Measurements from ENCODE around the gene PSMA3. TPM values are rescaled to one million over a fixed set of nuclear protein-coding genes. Genes with fewer than 3 reads are reported as not detected.

The PSMA3 gene
- total RNA-seq, 1 experiment from 2014 or later, result 201 TPM

DNA sequence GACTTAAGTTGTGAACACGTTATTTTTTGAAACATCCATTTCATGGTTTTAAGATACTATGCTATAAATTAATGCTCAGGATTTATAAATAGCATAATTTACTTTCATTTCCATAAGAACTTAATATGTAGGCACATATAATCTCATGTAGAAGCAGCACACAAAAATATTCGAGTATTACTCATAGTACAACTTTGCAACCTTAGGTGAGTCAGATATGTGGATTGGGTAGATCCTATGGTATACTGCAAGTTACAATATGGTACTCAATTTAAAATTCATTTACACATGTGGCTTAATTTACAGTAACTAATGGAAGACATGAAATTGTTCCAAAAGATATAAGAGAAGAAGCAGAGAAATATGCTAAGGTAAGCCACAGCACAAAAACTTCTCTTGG lies 26.0 kb downstream of the PSMA3 start:
- no peak for DNase-seq (ENCODE audit: low read depth)

- DNase-seq (ENCODE audit: low read depth), result no peak
Measured at GRCh38 chr14:58272588-58273372, 28.1 kb downstream of the PSMA3 start.

DNA sequence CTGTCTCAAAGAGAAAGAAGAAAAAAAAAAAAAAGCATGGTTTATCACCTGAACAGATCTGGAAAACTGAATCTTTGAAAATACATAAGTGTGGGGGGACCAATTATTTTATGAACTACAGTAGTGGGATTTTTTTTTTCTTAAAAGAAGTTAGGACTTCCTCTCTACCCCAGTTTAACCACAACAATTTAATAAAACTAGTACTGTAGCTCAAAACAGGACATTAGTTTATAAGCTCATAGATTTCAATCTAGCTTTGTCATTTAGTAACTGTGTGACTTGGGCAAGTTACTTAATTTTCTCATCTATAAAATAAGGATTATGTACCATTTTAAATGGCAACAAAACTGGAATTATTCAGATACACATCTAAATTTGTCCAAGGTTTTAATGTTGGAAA lies 30.2 kb downstream of the PSMA3 start:
- no peak for DNase-seq (ENCODE audit: low read depth)

DNA sequence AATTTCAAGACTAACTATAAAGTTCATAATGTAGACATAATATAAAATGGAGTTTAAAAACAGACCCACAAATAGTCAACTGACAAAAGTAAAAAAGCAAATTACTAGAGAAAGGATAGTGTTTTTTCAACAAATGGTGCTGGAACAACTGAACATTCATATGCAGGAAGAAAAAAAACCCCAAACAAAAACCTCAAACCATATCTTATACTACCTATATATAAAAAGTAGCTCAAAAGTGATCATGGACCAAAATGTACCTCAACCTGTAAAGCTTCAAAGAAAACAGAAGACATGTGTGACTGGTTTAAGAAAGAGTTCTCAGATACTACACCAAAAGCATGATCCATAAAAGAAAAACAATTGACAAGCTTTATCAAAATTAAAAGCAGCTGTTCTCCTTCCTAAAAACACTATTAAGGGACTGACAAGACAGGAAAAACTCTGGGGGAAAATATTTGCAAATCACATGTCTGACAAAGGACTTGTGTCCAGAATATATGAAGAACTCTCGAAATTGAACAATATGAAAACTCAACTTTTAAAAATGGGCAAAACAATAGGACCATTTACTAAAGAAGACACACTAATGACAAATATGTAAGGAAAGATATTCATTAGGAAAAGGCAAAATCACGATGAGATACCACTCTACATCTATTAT lies 31.0 kb downstream of the PSMA3 start:
- DNase-seq (ENCODE audit: low read depth), result no peak

GRCh38 chr14:58276208-58276607 lies 31.6 kb downstream of the PSMA3 start:
- DNase-seq (ENCODE audit: low read depth), result no peak

DNA sequence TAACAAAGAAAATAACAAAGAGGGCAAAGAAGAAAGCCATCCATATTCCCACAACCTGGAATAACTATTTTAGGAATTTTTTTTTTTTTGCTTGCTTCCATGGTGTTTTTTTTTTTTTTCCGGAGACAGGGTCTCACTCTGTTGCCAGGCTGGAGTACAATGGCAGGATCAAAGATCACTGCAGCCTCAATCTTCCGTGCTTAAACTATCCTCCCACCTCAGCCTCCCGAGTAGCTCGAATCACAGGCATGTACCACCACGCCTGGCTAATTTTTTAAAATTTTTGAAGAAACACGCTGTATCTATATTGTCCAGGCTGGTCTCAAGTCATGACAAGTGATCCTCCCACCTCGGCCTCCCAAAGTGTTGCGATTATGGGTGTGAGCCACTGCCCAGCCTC lies 33.5 kb downstream of the PSMA3 start:
- DNase-seq (ENCODE audit: low read depth), result no peak

DNA sequence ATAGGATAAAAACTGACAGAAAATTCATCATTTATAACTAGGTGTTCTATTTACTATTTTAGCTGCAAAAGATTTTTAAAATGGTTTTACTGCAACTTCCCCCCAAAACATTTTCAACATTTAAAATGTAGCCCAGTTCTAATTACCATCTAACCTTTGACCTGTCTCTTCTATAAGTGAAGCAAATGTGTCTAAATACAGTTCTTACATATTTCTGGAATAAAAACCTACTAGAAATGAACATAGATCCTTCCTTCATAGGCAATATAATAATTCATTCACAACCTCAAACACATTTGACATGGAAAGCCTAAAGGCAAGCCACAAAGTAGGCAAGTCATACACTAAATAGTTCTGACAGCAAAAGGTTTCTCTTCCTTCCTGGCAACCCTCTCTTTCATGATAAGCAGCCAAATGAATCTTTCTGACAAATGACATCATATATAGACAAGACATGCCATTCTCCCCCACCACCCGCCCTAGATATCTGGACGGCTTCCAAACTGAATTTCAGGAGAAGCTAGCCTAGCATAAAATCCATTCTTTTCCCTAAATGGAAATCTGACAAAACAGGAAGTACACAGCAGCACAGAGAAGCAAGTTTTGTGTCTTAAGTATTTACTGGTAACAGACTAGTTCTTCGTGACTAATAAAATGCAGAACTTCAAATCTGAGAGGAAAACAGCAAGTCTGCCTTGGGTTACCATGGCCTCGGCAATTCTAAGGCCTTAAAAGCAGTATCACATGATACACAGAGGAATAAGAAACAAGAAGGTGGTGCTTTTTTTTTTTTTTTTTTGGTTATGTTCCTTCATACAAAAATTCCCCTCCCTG lies 36.5 kb downstream of the PSMA3 start:
- peak; percentile 81 for DNase-seq (ENCODE audit: low read depth)

DNA sequence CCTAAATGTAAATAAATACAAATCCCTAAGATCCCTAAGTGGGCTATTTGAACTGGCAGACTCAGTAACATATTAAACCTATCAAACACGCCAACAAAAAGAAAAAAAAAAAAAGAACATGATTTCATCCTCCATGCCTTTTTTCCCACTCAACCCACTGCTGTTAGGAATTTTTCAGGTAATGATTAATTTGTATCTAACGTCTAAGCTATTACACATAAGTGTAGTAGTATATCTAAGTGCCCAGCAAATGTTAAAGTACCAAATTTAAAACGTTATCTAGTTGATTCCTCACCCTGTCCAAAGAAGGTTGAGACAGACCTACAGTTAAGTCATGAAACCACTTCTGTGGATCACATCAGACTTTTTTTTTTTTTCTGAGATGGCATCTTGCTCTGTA lies 37.3 kb downstream of the PSMA3 start:
- DNase-seq (ENCODE audit: low read depth), result no peak

DNA sequence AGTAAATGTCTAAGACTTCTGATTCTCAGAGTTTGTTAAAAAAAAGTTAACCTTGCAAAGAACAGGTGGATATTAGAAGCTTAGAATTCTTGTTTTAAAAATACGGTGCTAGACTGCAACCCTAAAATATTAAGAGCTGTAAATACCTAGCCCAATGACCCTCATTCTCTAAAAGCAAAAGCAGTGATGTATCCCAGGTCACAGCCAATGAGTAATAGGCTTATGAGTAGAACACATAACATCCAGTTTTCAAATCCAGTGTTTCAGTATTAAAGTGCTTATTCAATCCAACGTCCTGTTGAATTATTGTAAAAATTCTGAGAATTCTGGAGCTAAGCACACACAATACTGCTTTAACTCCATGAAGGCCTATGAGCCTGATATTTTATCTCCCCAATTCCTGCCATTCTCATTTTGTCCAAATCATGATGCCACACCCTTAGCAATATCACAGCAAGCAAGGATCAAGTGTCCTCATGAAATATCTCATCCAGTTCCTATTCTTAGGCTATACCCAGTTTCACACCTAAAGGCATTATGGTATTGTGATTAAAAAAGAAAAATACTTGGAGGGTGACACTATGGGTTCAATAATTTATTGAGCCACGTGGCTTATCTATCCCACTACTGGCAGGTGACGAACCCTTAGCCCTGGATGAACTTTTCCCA lies 38.4 kb downstream of the PSMA3 start:
- DNase-seq (ENCODE audit: low read depth), result no peak

DNA sequence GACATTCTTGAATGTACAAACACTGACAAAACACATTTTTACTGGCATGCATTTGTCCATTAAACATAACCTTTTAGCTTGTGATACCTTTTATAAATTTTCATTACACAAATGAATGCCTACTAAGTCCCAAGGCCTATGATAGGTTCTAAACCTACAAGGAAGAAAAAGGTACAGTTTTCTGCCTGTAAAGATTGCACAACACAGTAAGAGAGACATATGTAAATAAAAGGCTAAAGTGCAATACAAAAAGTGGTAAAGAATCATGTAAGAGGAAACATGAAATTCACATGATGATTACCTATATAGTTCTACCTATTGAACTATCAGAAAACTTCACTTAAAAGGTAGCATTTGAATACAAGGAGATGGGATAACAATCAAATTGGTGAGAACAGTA lies 39.1 kb downstream of the PSMA3 start:
- no peak for DNase-seq (ENCODE audit: low read depth)

GRCh38 chr14:58285132-58285531 lies 40.5 kb downstream of the PSMA3 start:
- DNase-seq (ENCODE audit: low read depth), result no peak

DNA sequence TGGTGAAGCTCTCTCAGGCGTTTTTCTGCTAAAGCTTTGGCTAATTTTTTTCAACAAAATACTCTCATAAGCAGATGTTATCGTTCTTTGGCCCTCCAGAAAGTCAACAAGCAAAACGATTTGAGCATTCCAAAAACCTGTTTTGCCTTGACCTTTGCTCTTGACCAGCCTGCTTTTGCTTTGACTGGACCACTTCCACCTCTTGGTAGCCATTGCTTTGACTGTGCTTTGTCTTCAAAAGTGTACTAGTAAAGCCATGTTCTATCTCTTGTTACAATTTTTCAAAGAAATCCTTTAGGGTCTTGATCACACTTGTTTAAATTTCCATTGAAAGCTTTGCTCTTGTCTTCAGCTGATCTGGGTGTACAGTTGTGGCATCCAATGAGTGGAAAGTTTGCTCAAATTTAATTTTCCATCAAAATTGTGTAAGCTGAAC lies 43.0 kb downstream of the PSMA3 start:
- DNase-seq (ENCODE audit: low read depth), result no peak

DNA sequence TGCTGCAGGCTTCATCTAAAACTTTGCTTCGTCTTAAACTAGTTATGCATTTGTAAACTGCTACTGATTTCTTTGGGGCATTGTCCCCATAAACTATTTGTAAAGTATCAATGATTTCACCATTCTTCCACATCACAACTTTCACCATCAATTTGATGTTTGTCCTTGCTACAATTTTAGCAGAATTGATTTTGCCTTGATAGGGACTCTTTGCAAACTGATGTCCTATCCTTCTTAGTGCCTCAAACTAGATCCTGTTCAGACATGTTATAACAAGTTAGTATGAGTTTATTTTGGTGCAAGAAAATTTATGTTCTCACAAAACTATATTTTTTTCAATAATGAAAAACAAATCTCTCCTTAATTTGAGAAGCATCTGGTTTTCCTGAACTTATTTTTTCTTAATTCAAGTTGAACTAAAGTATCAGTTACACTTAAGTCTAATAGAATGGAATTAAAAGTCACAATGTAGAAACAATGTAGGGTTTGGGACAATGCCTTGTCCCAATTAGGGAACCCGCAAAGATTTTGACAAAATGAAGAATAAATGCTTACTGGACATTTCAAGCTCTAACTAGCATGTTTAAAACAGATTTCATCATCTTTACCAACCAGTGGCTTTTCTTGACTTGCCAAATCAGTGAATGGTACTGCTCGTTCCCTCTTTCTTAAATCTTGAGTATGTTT lies 43.6 kb downstream of the PSMA3 start:
- no peak for DNase-seq (ENCODE audit: low read depth)

GRCh38 chr14:58291646-58292045 lies 47.0 kb downstream of the PSMA3 start:
- no peak for DNase-seq (ENCODE audit: low read depth)

GRCh38 chr14:58292187-58292586 lies 47.5 kb downstream of the PSMA3 start:
- DNase-seq (ENCODE audit: low read depth), result no peak

- DNase-seq (ENCODE audit: low read depth), result no peak
Measured at GRCh38 chr14:58294201-58294600, 49.6 kb downstream of the PSMA3 start.

- DNase-seq (ENCODE audit: low read depth), result no peak
Measured at GRCh38 chr14:58296726-58297125, 52.1 kb downstream of the PSMA3 start.

- DNase-seq (ENCODE audit: low read depth), result no peak
Measured at GRCh38 chr14:58297412-58297761, 52.7 kb downstream of the PSMA3 start.

DNA sequence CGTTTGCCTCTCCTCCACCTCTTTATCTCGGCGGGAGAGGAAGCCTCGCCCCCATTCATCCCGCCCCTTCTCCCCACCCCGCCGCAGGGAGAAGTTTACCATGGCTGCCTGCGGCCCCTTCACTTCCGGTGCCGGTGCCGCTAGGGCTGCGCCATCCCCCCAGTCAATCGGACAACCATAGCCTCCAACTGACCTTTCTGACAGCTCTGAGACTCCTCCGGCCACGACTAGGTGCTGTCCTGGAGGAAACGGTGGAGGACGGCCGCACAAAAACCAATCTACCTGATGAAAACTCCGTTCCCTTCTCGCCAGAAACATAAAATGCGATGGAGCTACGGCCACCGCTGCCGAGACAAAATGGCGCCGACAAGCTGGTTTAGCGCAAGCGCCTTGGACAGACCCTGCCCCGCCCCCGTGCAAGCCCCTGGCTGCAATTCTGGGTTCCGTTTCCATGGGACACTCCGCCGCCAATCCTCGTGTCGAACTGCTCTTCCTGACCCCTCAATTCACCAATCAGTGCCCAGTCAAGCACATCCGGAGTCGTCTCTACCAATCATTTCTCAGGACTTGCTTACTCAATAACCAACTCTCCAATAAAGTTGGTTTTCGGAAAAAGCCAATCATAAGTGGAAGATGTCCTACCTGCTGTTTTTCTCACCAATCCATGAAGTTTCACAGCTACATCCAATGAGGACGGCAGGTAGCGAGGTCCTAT lies 53.3 kb downstream of the PSMA3 start:
- peak; percentile 100 for DNase-seq (ENCODE audit: low read depth)

All from HT1080 (cell line).